Spleen (tissue), 11 donors: ENCODE results near the gene RNF208. TPM values are rescaled to one million over a fixed set of nuclear protein-coding genes. Genes with fewer than 3 reads are reported as not detected.

Experiments used
- DNase-seq: peaks from one replicate; pipeline ENCODE4 v3.0.0-alpha.2; 2020
- H3K27ac ChIP-seq, 8 donors: fragments of 200-600 bp; sonication (generic) in 7 of 8; 1 replicate in 4 of 8; 2 replicates in 4 of 8; pipeline versions ENCODE4 v1.5.0 to v1.8.0; 2016 to 2021; ENCODE audit warnings: inconsistent platforms in 4 of 8, mild to moderate bottlenecking in 4 of 8, moderate library complexity in 1 of 8
- H3K27me3 ChIP-seq, 7 donors: fragments of 200-600 bp; sonication (generic) in 6 of 7; replicated peaks in 1 of 7; 1 replicate in 4 of 7; 2 replicates in 3 of 7; pipeline versions ENCODE4 v1.5.0 to v1.8.0; 2016 to 2021; ENCODE audit warnings: inconsistent platforms in 3 of 7, mild to moderate bottlenecking in 1 of 7
- H3K36me3 ChIP-seq, 6 donors: fragments of 200-600 bp; sonication (generic) in 5 of 6; 1 replicate in 4 of 6; 2 replicates in 2 of 6; pipeline versions ENCODE4 v1.5.0 to v1.8.0; 2016 to 2021; ENCODE audit warnings: inconsistent platforms in 2 of 6
- H3K4me1 ChIP-seq, 6 donors: fragments of 200-600 bp; sonication (generic) in 5 of 6; 1 replicate in 3 of 6; 2 replicates in 3 of 6; pipeline versions ENCODE4 v1.5.0 to v1.8.0; 2016 to 2021; ENCODE audit warnings: inconsistent platforms in 3 of 6
- H3K4me3 ChIP-seq, 8 donors: fragments of 200-600 bp; sonication (generic) in 7 of 8; 1 replicate in 4 of 8; 2 replicates in 4 of 8; pipeline versions ENCODE4 v1.5.0 to v1.8.0; 2016 to 2021; ENCODE audit warnings: inconsistent platforms in 4 of 8, mild to moderate bottlenecking in 4 of 8, moderate library complexity in 2 of 8
- H3K9me3 ChIP-seq, 8 donors: fragments of 200-600 bp; sonication (generic) in 7 of 8; 1 replicate in 4 of 8; 2 replicates in 4 of 8; pipeline versions ENCODE4 v1.5.0 to v1.8.0; 2016 to 2021; ENCODE audit warnings: inconsistent platforms in 4 of 8
- CTCF ChIP-seq, 11 experiments: fragments of 200-600 bp in 7 of 11; fragments of 450-650 bp in 4 of 11; sonication (generic) in 4 of 11; IDR thresholded peaks in 8 of 11; conservative IDR thresholded peaks in 3 of 11; 1 replicate in 7 of 11; 2 replicates in 4 of 11; pipeline versions ENCODE4 v1.4.0 to v1.8.0; 2016 to 2021; ENCODE audit warnings: antibody characterized with exemption in 11 of 11, inconsistent platforms in 4 of 11, mild to moderate bottlenecking in 1 of 11
- POLR2A ChIP-seq, 3 donors: fragments of 450-650 bp; IDR thresholded peaks; one replicate each; pipeline ENCODE4 v1.5.1; 2017; ENCODE audit warnings: antibody characterized with exemption in 3 of 3, mild to moderate bottlenecking in 1 of 3
- POLR2AphosphoS5 ChIP-seq, 3 donors: sonication (generic); formaldehyde crosslinking; IDR thresholded peaks; one replicate each; pipeline ENCODE4 v1.5.1; 2017; ENCODE audit warnings: antibody characterized with exemption in 3 of 3
- whole genome bisulfite sequencing, 5 donors: extraction: QIAGEN DNeasy Blood & Tissue Kit in 3 of 5; methylation state at CpG; one replicate each; pipeline versions ENCODE4 v1.1.5 to v1.1.7; 2013 to 2018; 5-methylcytosine and 5-hydroxymethylcytosine counted together
- intact Hi-C: fragments of 100-400 bp; cut with DNase I; formaldehyde crosslinking; loops from one replicate; pipeline ENCODE4 v1.15.0; 2023; ENCODE audit warnings: low total_unique reads
- polyA plus RNA-seq, 3 donors: library from polyadenylated mRNA; stranded (reverse); fragments of 200-250 nt; gene quantifications; one replicate each; pipeline ENCODE4 v1.2.1, GENCODE V29; 2013
- total RNA-seq, 7 donors: library from RNA; depleted of rRNA in 3 of 7; stranded (reverse); fragments of >200 nt in 3 of 7; fragmentation: NEBNext Ultra II Directional in 4 of 7; extraction: Animal tissue kit (Norgen Biotek cat#: 25700) in 4 of 7; gene quantifications; one replicate each; pipeline versions ENCODE4 v1.1.0 to v1.2.1, GENCODE V29; 2016 to 2021
- donor health status: healthy with polysubstance abuse.
- donor health status: DM: no; HTN: no; CAD: no; lungs with moderate emphysema.
- donor health status: DM: no; HTN: no; CAD: no.
- donor health status: Bipolar disorder and iron deficiency.
- donor health status: healthy.
- donor health status: DM: no; HTN: no; CAD: no.
- donor health status: DM: yes; HTN: yes; CAD: no.

Gene RNF208
- total and polyA plus RNA-seq, 10 donors: 1.2 to 6.2 (median 2.7) TPM

GRCh38 chr9:137221506-137222111 is 431 bp downstream of the RNF208 start:
- Histone ChIP-seq H3K4me3 (peak overlapping the region in 6 of 8 donors; percentile 13 to 81 (median 30)), H3K4me1 (peaks cover 8 to 69% (median 42%) of the 10 kb centered on the region in 6 donors), H3K36me3 (peaks cover 0 to 17% (median under 1%) of the 10 kb centered on the region in 6 donors), H3K27ac (no peak overlapping the region), H3K27me3 (peaks cover 0 to 18% (median 4%) of the 10 kb centered on the region in 7 donors), H3K9me3 (no peaks in the 10 kb centered on the region)
- 7 to 18% (median 10%) methylated on average over 13 to 61 of the region's 61 CpGs for WGBS, 5 donors
- intact Hi-C loops: loop anchor here (2.0 to 5.0 kb wide), 2 partner anchors 17 to 104 kb away; partner anchors contain the start of genes NDOR1 and TMEM203
- TF ChIP-seq POLR2A (IDR thresholded peaks at IDR 0.05) (no peak), POLR2AphosphoS5 (IDR thresholded peaks at IDR 0.05) (no peak), CTCF (IDR thresholded peaks at IDR 0.05 in 8 of 11, conservative IDR thresholded peaks at IDR 0.05 in 3 of 11) (no peak)
- no peak for DNase-seq

GRCh38 chr9:137221095-137221505 is 940 bp downstream of the RNF208 start:
- Histone ChIP-seq H3K4me3 (peak overlapping the region in 1 of 8 donors; percentile 81), H3K9me3 (no peaks in the 10 kb centered on the region), H3K27ac (no peak overlapping the region), H3K36me3 (peaks cover 0 to 22% (median 4%) of the 10 kb centered on the region in 6 donors), H3K27me3 (peaks cover 0 to 18% (median 4%) of the 10 kb centered on the region in 7 donors), H3K4me1 (peaks cover 8 to 73% (median 44%) of the 10 kb centered on the region in 6 donors)
- intact Hi-C loops: loop anchor here (5.0 kb wide), 1 partner anchor 104 kb away; no protein-coding TSS in a partner anchor
- DNase-seq: no peak
- WGBS, 5 donors: 84 to 87% (median 85%) methylated on average over 13 to 14 of the region's 14 CpGs; no CpG with 5 or more reads in 2 of the 5 donors
- no peak for TF ChIP-seq POLR2A (IDR thresholded peaks at IDR 0.05)
- TF ChIP-seq POLR2AphosphoS5 (IDR thresholded peaks at IDR 0.05): no peak
- no peak for TF ChIP-seq CTCF (IDR thresholded peaks at IDR 0.05 in 8 of 11, conservative IDR thresholded peaks at IDR 0.05 in 3 of 11)

- intact Hi-C loops: loop anchor here (5.0 kb wide), 1 partner anchor 103 kb away; no protein-coding TSS in a partner anchor
- TF ChIP-seq POLR2AphosphoS5 (IDR thresholded peaks at IDR 0.05) (peak in 1 of 3 donors; percentile 27), POLR2A (IDR thresholded peaks at IDR 0.05) (no peak), CTCF (IDR thresholded peaks at IDR 0.05 in 8 of 11, conservative IDR thresholded peaks at IDR 0.05 in 3 of 11) (no peak)
- WGBS, 5 donors: 89 to 94% (median 93%) methylated on average over 45 to 52 of the region's 52 CpGs
- H3K27me3 ChIP-seq: peaks cover 0 to 18% (median 4%) of the 10 kb centered on the region in 7 donors
- peaks cover 8 to 73% (median 44%) of the 10 kb centered on the region in 6 donors for H3K4me1 ChIP-seq
- H3K9me3 ChIP-seq: no peaks in the 10 kb centered on the region
- peaks cover 0 to 28% (median 9%) of the 10 kb centered on the region in 6 donors for H3K36me3 ChIP-seq
- no peak for DNase-seq
- H3K4me3 ChIP-seq: no peak overlapping the region
- H3K27ac ChIP-seq: no peak overlapping the region
Observed at GRCh38 chr9:137220317-137221094, 1.5 kb downstream of the RNF208 start.
